ENCODE results near the gene CCDC12.
"Not testable (repeated sequence)": the region's sequence is repeated elsewhere in the genome, so short reads cannot be mapped to it uniquely, and the experiment has no call there.

CCDC12 gene

DNA sequence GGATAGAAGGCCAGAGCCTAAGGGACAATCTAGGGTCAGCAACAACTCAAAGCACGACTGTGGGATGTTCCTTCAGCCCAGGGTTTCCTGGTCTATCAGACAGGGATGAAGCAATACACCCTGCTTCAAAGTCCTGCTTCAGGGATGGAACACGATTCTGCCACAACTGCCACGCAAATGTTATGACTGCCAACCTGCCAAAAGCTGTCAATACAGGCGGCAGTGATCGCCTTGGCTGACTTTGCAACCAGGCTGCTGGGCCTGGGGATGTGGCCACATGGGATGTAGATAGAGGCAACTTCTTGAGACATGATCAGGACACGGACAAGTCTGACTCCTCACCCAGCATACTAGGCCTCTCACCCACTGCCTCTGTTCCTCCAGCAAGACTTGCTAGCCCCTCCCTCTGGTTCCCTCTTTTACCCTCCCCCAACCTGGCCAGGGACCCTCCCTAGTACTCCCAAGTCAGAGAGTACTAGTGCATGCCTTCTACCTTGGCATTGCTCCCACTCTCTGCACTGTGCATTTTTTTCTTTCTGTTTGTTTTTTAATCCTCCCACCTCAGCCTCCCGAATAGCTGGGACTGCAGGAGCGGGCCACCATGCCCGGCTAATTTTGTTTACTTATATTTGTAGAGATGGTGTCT, 7.6 kb downstream of the CCDC12 start:
- no peak for TF ChIP-seq CTCF (IDR thresholded peaks at IDR 0.05; ENCODE audit: borderline replicate concordance, insufficient read depth, low read depth, low read length)
- no peak overlapping the region for H3K4me3 ChIP-seq (ENCODE audit: low read depth, low read length)

DNA sequence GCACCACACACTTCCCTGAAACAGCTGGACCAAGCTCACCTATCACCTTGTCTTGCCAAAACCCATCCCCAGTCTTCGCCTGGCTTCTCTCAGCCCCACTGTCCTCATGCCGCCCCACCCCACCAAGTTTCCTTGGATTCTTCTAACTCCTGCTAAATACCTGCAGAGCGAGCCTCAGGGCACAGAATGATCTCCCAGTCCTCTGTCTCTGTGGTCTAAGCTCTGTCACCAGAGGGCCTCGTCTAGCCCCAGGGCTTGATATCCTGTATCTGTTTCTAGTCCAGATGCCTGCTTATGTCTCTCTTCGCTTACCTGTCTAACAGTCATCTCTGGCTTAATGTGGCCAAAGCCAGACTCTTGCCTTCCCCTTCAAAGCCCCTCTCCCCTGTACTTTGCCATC, 9.7 kb downstream of the CCDC12 start:
- no peak for TF ChIP-seq CTCF (IDR thresholded peaks at IDR 0.05; ENCODE audit: borderline replicate concordance, insufficient read depth, low read depth, low read length)
- no peak overlapping the region for H3K4me3 ChIP-seq (ENCODE audit: low read depth, low read length)

DNA sequence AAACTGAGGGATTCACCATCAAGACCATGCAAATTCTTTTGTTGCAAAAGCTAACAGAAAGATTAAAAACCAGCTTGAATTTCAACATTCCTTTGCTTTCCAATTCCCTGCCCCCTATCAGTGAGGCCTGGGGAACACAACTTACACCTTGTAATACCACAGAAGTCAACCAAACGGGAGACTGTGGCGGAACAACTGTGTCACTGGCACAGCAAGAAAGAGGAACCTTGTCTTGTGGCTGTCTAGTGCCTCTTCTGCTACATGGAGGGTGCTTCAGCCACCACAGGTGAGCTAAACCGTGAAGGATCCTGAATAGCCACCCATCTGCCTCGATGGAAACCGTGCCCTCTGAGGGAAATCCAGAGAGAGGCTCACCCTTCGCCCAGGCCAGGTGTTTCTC, 11.4 kb downstream of the CCDC12 start:
- no peak overlapping the region for H3K4me3 ChIP-seq (ENCODE audit: low read depth, low read length)
- no peak for TF ChIP-seq CTCF (IDR thresholded peaks at IDR 0.05; ENCODE audit: borderline replicate concordance, insufficient read depth, low read depth, low read length)

- not testable (repeated sequence) for H3K4me3 ChIP-seq (ENCODE audit: low read depth, low read length)
Measured at GRCh38 chr3:46964038-46964590, 12.4 kb downstream of the CCDC12 start.

GRCh38 chr3:46962990-46963389, 13.6 kb downstream of the CCDC12 start:
- TF ChIP-seq CTCF (IDR thresholded peaks at IDR 0.05; ENCODE audit: borderline replicate concordance, insufficient read depth, low read depth, low read length): no peak
- H3K4me3 ChIP-seq (ENCODE audit: low read depth, low read length): no peak overlapping the region

DNA sequence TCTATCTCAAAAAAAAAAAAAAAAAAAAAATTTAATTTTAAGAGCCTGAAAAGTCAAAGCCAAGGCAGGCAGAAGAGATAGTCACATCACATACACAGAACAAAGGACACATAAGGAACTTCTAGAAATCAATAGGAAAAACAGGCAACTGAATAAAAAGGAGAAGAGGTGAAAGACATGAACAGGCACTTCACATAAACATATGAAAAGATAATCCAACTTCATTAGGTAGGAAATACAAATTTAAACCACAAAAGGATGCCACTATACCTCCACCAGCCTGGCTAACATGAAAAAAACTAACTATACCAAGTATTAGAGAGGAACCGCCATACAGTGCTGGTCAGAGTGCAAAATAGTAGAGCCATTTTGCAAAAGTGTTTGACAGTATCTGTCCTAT, 14.1 kb downstream of the CCDC12 start:
- TF ChIP-seq CTCF (IDR thresholded peaks at IDR 0.05; ENCODE audit: borderline replicate concordance, insufficient read depth, low read depth, low read length): no peak
- H3K4me3 ChIP-seq (ENCODE audit: low read depth, low read length): no peak overlapping the region

DNA sequence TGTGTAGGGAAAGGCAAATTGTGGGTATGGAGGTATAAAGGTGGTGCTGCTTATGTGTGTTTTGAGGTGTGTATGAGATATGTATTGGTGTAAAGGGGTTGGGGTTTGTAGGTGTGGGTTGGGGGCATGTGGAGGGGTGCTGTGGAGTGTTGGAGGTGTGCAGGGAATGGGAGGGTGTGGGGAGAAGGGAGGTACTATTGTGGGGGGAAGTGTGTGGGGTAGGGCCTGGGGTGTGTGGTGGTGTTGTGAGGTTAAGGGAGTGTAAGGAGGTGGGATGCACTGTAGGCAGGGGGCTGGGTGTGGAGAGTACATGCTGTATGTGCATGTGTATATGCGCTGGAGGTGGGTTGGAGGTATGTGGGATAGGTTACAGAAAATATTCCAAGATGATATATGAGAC, 15.7 kb downstream of the CCDC12 start:
- no peak for TF ChIP-seq CTCF (IDR thresholded peaks at IDR 0.05; ENCODE audit: borderline replicate concordance, insufficient read depth, low read depth, low read length)
- no peak overlapping the region for H3K4me3 ChIP-seq (ENCODE audit: low read depth, low read length)

Measured in GM12875 (cell line).